ENCODE results near the gene SPDYA. TPM values are rescaled to one million over a fixed set of nuclear protein-coding genes. Genes with fewer than 3 reads are reported as not detected.
A peak's percentile ranks its signal among the peaks of the same experiment; 100 is the strongest.

Gene SPDYA
- total and polyA plus RNA-seq, 2 experiments from 2014 or later, result 1.4 to 2.1 TPM

DNA sequence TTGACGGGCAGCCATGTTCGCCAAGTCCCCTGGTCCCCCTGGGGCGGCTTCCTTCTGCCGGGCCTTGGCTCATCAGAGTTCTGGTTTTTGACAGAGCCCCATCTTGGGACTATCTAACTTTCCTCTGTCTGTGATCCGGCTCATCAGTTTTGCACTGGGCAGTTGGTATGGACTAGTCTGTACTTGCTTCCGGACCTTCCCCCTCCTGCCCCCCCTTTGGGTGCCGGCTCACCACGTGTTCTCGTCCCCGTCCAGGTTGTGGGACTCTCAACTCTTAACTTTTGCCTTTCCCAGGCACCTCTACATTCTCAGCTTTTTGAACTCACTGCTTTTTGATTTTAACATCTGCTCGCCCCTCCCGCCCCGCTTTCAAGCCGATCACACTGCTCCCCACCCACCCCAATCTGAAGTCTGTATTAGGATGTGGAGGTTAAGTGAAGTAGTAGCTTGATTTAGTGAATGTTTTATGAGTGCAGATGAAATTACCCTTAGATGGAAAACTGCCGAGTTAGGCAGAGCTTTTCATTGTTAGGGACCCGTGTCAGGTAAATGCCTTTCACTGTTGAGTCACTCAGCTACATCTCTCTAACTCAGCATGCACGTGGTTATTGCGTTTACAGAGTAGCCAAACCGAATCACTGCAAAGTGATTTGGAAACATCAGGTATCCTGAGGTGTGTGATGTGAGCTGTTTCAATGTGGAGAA lies 84.7 kb downstream of the SPDYA start:
- no peaks in the 10 kb centered on the region for H3K27me3 ChIP-seq
- H3K9me3 ChIP-seq (ENCODE audit: low read depth), result no peaks in the 10 kb centered on the region
- peak; percentile 13 to 33 for DNase-seq (ENCODE audit: low read depth in 1 of 2, low spot score in 1 of 2)
- H3K4me3 ChIP-seq, result peak overlapping the region; percentile 99
- H3K27ac ChIP-seq, result peak overlapping the region; percentile 94
- peaks cover 14% of the 10 kb centered on the region for H3K4me1 ChIP-seq (ENCODE audit: low read depth)
- H3K36me3 ChIP-seq, result no peaks in the 10 kb centered on the region
- TF ChIP-seq, protein P1, sequence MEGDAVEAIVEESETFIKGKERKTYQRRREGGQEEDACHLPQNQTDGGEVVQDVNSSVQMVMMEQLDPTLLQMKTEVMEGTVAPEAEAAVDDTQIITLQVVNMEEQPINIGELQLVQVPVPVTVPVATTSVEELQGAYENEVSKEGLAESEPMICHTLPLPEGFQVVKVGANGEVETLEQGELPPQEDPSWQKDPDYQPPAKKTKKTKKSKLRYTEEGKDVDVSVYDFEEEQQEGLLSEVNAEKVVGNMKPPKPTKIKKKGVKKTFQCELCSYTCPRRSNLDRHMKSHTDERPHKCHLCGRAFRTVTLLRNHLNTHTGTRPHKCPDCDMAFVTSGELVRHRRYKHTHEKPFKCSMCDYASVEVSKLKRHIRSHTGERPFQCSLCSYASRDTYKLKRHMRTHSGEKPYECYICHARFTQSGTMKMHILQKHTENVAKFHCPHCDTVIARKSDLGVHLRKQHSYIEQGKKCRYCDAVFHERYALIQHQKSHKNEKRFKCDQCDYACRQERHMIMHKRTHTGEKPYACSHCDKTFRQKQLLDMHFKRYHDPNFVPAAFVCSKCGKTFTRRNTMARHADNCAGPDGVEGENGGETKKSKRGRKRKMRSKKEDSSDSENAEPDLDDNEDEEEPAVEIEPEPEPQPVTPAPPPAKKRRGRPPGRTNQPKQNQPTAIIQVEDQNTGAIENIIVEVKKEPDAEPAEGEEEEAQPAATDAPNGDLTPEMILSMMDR (IDR thresholded peaks at IDR 0.05; ENCODE audit: low read depth, low read length), result no peak

DNA sequence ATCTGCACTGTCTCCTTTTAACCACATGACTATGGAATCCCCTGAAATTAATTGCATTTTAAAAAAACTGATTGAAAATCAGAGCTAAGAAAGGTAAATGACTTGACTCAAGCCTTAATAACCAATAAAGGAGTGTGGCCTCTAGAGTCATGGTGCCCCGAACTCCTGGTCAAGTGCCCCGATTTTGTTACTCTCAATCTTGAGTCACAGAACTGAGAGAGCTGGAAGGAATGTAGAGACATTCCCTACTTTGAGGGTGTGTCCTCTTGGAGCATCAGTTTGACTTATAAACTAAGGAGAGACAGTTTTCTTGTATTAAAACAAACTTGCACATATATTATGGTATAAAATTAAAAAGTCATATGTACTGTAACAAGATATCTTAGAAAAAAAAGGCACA lies 86.3 kb downstream of the SPDYA start:
- Histone ChIP-seq H3K27ac (no peak overlapping the region), H3K4me1 (ENCODE audit: low read depth) (peaks cover 14% of the 10 kb centered on the region), H3K4me3 (no peak overlapping the region), H3K9me3 (ENCODE audit: low read depth) (no peaks in the 10 kb centered on the region), H3K27me3 (no peaks in the 10 kb centered on the region), H3K36me3 (no peaks in the 10 kb centered on the region)
- peak in 1 of 2 donors; percentile 16 for DNase-seq (ENCODE audit: low read depth in 1 of 2, low spot score in 1 of 2)
- TF ChIP-seq, protein P1 (IDR thresholded peaks at IDR 0.05; ENCODE audit: low read depth, low read length), result no peak

DNA sequence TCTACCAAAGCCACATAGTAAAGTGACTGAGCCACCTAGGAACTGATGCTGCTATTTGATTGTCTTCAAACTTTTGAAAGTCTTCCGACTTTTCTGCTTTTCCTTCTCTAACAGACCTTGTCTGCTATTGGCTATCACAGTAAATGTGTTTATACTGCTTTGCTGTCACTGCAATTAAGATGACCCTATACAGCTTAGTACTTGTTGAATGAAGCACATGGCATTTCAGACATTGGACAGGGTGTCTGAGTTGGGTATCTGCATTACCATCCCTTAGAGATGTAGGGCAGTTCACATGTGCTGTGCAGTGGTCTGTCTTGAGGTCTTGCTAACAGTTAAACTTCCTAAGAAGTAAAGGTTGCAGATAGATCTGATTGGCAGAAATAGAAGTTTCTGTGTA lies 87.4 kb downstream of the SPDYA start:
- TF ChIP-seq, protein P1 (IDR thresholded peaks at IDR 0.05; ENCODE audit: low read depth, low read length), result no peak
- H3K4me3 ChIP-seq, result no peak overlapping the region
- H3K4me1 ChIP-seq (ENCODE audit: low read depth), result peaks cover 14% of the 10 kb centered on the region
- H3K36me3 ChIP-seq, result peaks cover 8% of the 10 kb centered on the region
- no peaks in the 10 kb centered on the region for H3K9me3 ChIP-seq (ENCODE audit: low read depth)
- no peak for DNase-seq (ENCODE audit: low read depth in 1 of 2, low spot score in 1 of 2)
- no peaks in the 10 kb centered on the region for H3K27me3 ChIP-seq
- H3K27ac ChIP-seq, result no peak overlapping the region

Other genes starting within 250 kb of the SPDYA start
- gene PPP1CB, start 59.0 kb upstream of the SPDYA start, total RNA-seq, result 131 and 161 TPM in 2 replicates
- gene PPP1CB, start 59.0 kb upstream of the SPDYA start, polyA plus RNA-seq, result 140 and 198 TPM in 2 replicates
- 6.3 and 9.3 TPM in 2 replicates for gene TRMT61B, start 59.5 kb downstream of the SPDYA start, total RNA-seq
- 18.7 and 18.8 TPM in 2 replicates for gene TRMT61B, start 59.5 kb downstream of the SPDYA start, polyA plus RNA-seq
- 34.1 and 52.8 TPM in 2 replicates for gene WDR43, start 83.8 kb downstream of the SPDYA start, total RNA-seq
- 16.9 and 29.8 TPM in 2 replicates for gene WDR43, start 83.8 kb downstream of the SPDYA start, polyA plus RNA-seq
- under 0.01 and 0.03 TPM in 2 replicates for gene TOGARAM2, start 170.5 kb downstream of the SPDYA start, total RNA-seq
- not detected in 2 replicates for gene TOGARAM2, start 170.5 kb downstream of the SPDYA start, polyA plus RNA-seq

All from cardiac muscle cell (in vitro differentiated cells and primary cell).